Measurements from ENCODE around the gene ZBTB2.

Gene ZBTB2

GRCh38 chr6:151375833-151376232 lies 15.5 kb downstream of the ZBTB2 start:
- H4K20me1 ChIP-seq (ENCODE audit: control insufficient read depth, insufficient read depth, low read depth, low read length), result peaks cover 7% of the 10 kb centered on the region; the same call in 1 of the 2 replicates

DNA sequence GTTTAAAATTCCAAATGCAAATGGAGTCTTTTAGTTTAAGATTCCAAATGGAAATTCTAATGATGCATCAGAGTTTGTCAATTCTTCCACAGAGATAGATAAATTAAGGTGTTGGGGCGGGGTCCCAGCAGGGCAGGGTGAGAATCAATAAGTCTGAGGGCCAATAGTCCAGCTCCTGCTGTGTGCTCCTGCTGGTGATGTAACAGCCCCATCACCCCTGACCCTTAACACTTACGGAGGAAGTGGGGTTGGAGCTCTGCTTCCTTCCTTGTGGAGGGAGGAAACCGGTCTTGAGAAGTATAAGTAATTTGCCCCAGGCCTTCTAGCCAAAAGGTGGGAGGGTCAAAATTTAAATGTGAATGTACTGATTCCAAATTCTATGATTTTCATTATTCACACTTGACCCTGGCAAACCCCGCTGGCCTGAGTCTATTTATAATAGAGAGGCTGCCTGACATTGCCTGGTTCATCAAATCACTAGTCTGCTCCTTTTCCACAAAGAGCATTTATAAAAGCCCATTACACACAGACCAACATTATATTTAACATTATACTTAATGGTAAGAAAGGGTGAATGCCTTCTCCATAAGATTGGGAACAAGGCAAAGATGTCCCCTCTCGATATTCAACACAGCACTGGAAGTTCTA lies 17.2 kb downstream of the ZBTB2 start:
- no peaks in the 10 kb centered on the region for H3K9me2 ChIP-seq (replicated peaks; ENCODE audit: control insufficient read depth, low read length)
- H4K20me1 ChIP-seq (ENCODE audit: control insufficient read depth, insufficient read depth, low read depth, low read length), result peaks cover 5% of the 10 kb centered on the region; the same call in 1 of the 2 replicates
- no peak overlapping the region for H3K4me2 ChIP-seq (ENCODE audit: low read length)
- TF ChIP-seq EZH2phosphoT487 (IDR thresholded peaks at IDR 0.05; ENCODE audit: borderline replicate concordance, low read length) (no peak), CTCF (IDR thresholded peaks at IDR 0.05; ENCODE audit: low read depth, low read length, poor library complexity, severe bottlenecking) (no peak)
- no peaks in the 10 kb centered on the region for H3K27me3 ChIP-seq (ENCODE audit: control insufficient read depth, low read length)
- H3K9me3 ChIP-seq (ENCODE audit: control insufficient read depth, insufficient read depth, low read length), result no peaks in the 10 kb centered on the region
- H3F3A ChIP-seq (ENCODE audit: control insufficient read depth, insufficient read depth), result no peaks in the 10 kb centered on the region
- peaks cover 35% of the 10 kb centered on the region for H3K4me1 ChIP-seq (ENCODE audit: control insufficient read depth, low read length)
- H3K79me2 ChIP-seq (ENCODE audit: control insufficient read depth, low read length), result peaks cover 84% of the 10 kb centered on the region
- no peak overlapping the region for H3K27ac ChIP-seq (ENCODE audit: low read depth, low read length)
- peaks cover 49% of the 10 kb centered on the region for H3K36me3 ChIP-seq (ENCODE audit: control insufficient read depth, low read length)
- no peak overlapping the region for H3K4me3 ChIP-seq (ENCODE audit: low read length)

More at GRCh38 chr6:151375833-151376232, 15.5 kb downstream of the ZBTB2 start:
- H3K27me3 ChIP-seq (ENCODE audit: control insufficient read depth, low read length), result no peaks in the 10 kb centered on the region
- H3K36me3 ChIP-seq (ENCODE audit: control insufficient read depth, low read length), result peaks cover 37% of the 10 kb centered on the region
- H3K9me3 ChIP-seq (ENCODE audit: control insufficient read depth, insufficient read depth, low read length), result no peaks in the 10 kb centered on the region
- H3K4me2 ChIP-seq (ENCODE audit: low read length), result peak overlapping the region; percentile 67; the same call in 1 of the 2 replicates
- H3K27ac ChIP-seq (ENCODE audit: low read depth, low read length), result peak overlapping the region; percentile 10; the same call in 1 of the 2 replicates
- peaks cover 43% of the 10 kb centered on the region for H3K4me1 ChIP-seq (ENCODE audit: control insufficient read depth, low read length)
- H3K79me2 ChIP-seq (ENCODE audit: control insufficient read depth, low read length), result peaks cover 96% of the 10 kb centered on the region
- no peaks in the 10 kb centered on the region for H3F3A ChIP-seq (ENCODE audit: control insufficient read depth, insufficient read depth)
- no peaks in the 10 kb centered on the region for H3K9me2 ChIP-seq (replicated peaks; ENCODE audit: control insufficient read depth, low read length)
- H3K4me3 ChIP-seq (ENCODE audit: low read length), result no peak overlapping the region
- no peak for TF ChIP-seq EZH2phosphoT487 (IDR thresholded peaks at IDR 0.05; ENCODE audit: borderline replicate concordance, low read length)
- no peak for TF ChIP-seq CTCF (IDR thresholded peaks at IDR 0.05; ENCODE audit: low read depth, low read length, poor library complexity, severe bottlenecking)

- H3K27ac ChIP-seq (ENCODE audit: low read depth, low read length), result no peak overlapping the region
- peaks cover 22% of the 10 kb centered on the region for H3K4me1 ChIP-seq (ENCODE audit: control insufficient read depth, low read length)
- no peaks in the 10 kb centered on the region for H3K9me3 ChIP-seq (ENCODE audit: control insufficient read depth, insufficient read depth, low read length)
- H3K27me3 ChIP-seq (ENCODE audit: control insufficient read depth, low read length), result no peaks in the 10 kb centered on the region
- peaks cover 57% of the 10 kb centered on the region for H3K36me3 ChIP-seq (ENCODE audit: control insufficient read depth, low read length)
- no peak overlapping the region for H3K4me2 ChIP-seq (ENCODE audit: low read length)
- TF ChIP-seq CTCF (IDR thresholded peaks at IDR 0.05; ENCODE audit: low read depth, low read length, poor library complexity, severe bottlenecking), result no peak
- TF ChIP-seq EZH2phosphoT487 (IDR thresholded peaks at IDR 0.05; ENCODE audit: borderline replicate concordance, low read length), result no peak
- H3K4me3 ChIP-seq (ENCODE audit: low read length), result no peak overlapping the region
- peaks cover 5% of the 10 kb centered on the region; the same call in 1 of the 2 replicates for H4K20me1 ChIP-seq (ENCODE audit: control insufficient read depth, insufficient read depth, low read depth, low read length)
- 0 out of 2 replicates have a peak, but pooled peaks cover 2% of the 10 kb centered on the region for H3F3A ChIP-seq (ENCODE audit: control insufficient read depth, insufficient read depth)
- H3K9me2 ChIP-seq (replicated peaks; ENCODE audit: control insufficient read depth, low read length), result no peaks in the 10 kb centered on the region
- peaks cover 64% of the 10 kb centered on the region for H3K79me2 ChIP-seq (ENCODE audit: control insufficient read depth, low read length)
Observed at GRCh38 chr6:151372164-151372563, 19.2 kb downstream of the ZBTB2 start.

Measured in DOHH2 (cell line).